ENCODE data around the gene MYO1F.

DNA sequence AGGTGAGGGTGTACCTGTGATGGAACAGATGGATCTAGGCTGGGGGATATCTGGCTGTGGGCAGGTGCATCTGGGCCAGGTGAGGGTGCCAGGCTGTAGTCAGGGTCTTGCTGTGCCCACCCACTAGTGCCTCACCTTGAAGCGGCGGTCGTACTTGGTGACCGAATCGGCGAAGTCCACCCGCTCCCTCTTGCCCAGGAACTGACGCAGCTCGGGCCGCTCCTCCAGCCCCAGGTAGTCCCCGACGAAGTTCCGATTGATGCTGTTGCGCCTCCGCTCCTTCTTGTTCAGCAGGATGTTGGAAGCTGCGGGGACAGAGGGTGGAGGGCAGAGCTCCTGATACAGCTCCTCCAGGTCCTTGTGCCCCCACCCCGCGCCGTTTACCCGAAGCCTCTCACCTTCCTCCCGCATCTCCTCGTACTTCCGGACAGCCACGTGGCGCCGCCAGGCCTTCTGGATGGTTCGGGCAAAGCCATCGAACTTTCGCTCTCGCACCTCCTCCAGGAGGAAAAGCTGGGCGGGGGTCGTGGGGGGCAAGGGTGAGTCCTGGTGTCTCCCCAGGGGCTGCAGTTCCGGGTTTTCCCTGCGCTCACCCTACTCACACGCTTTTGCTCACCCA is 47.1 kb downstream of the MYO1F start:
- TF ChIP-seq, protein P1, sequence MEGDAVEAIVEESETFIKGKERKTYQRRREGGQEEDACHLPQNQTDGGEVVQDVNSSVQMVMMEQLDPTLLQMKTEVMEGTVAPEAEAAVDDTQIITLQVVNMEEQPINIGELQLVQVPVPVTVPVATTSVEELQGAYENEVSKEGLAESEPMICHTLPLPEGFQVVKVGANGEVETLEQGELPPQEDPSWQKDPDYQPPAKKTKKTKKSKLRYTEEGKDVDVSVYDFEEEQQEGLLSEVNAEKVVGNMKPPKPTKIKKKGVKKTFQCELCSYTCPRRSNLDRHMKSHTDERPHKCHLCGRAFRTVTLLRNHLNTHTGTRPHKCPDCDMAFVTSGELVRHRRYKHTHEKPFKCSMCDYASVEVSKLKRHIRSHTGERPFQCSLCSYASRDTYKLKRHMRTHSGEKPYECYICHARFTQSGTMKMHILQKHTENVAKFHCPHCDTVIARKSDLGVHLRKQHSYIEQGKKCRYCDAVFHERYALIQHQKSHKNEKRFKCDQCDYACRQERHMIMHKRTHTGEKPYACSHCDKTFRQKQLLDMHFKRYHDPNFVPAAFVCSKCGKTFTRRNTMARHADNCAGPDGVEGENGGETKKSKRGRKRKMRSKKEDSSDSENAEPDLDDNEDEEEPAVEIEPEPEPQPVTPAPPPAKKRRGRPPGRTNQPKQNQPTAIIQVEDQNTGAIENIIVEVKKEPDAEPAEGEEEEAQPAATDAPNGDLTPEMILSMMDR (optimal IDR thresholded peaks at IDR 0.05 in 1 of 3, IDR thresholded peaks at IDR 0.05 in 1 of 3, conservative IDR thresholded peaks at IDR 0.05 in 1 of 3; ENCODE audit: extremely low read depth in 1 of 3, insufficient read depth in 2 of 3, low read length in 3 of 3) = no peak
- no peak for TF ChIP-seq EZH2 (IDR thresholded peaks at IDR 0.05; ENCODE audit: low read length)
